ENCODE data around the gene GABRA5. TPM values are rescaled to one million over a fixed set of nuclear protein-coding genes. Genes with fewer than 3 reads are reported as not detected.

GABRA5 gene
- total RNA-seq, 1 experiment from 2014 or later: 4.9 TPM

DNA sequence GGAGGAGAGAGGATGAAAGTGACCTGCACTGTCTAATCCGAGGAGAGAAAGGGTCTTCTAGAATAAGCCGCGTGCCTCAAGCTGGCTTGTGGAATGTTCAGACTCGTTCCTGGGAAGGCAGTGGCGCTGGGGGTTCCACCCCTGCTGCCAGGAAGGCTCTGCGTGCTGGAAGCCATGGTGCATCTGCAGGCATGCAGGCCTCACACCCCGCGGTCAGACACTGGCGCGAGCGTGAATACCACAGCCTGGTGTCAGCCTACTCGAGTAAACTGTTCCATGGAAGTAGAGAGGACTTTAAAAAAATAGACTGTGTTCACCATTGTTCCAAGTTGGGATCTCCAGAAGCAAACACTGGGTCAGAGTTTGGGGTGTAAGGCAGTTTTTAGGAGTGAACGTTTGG lies 78.2 kb downstream of the GABRA5 start:
- Histone ChIP-seq H2AFZ (ENCODE audit: low read length) (no peak overlapping the region), H3K79me1 (ENCODE audit: insufficient read depth, low read depth, low read length, poor library complexity, severe bottlenecking) (no peaks in the 10 kb centered on the region), H3K4me2 (ENCODE audit: insufficient read depth, insufficient read length, low read length) (no peak overlapping the region), H3K4me1 (ENCODE audit: insufficient read depth, low read length) (no peaks in the 10 kb centered on the region), H3K9me3 (ENCODE audit: control insufficient read depth, low read depth, low read length) (no peaks in the 10 kb centered on the region), H4K91ac (ENCODE audit: insufficient read length, low read depth, low read length) (no peak overlapping the region), H2AK5ac (ENCODE audit: insufficient read length, low read length) (no peak overlapping the region), H3K18ac (ENCODE audit: insufficient read length, low read depth, low read length) (no peak overlapping the region), H4K20me1 (ENCODE audit: control insufficient read depth, insufficient read depth, insufficient read length) (no peaks in the 10 kb centered on the region), H3T11ph (ENCODE audit: low read length) (no peak overlapping the region), H2BK120ac (ENCODE audit: low read depth, low read length, poor library complexity, severe bottlenecking) (no peak overlapping the region), H3K9ac (ENCODE audit: extremely low read depth, insufficient read length, low read length) (no peak overlapping the region), H3K23ac (ENCODE audit: insufficient read length, low read depth, low read length) (no peak overlapping the region), H3K14ac (ENCODE audit: insufficient read depth, low read length) (no peak overlapping the region; the same call in 1 of the 2 replicates), H2BK15ac (ENCODE audit: low read depth, low read length) (no peak overlapping the region), H4K8ac (replicated peaks; ENCODE audit: insufficient read length, low read depth, low read length) (no peak overlapping the region), H3K27me3 (ENCODE audit: insufficient read depth, low read length) (no peaks in the 10 kb centered on the region), H3K79me2 (ENCODE audit: insufficient read depth, low read length) (no peaks in the 10 kb centered on the region), H3K4ac (ENCODE audit: low read depth, low read length) (no peak overlapping the region), H2BK5ac (ENCODE audit: insufficient read length, low read length) (no peak overlapping the region), H3K56ac (ENCODE audit: insufficient read length, low read depth, low read length) (no peak overlapping the region), H4K5ac (ENCODE audit: insufficient read length, low read depth, low read length) (no peak overlapping the region), H2BK20ac (ENCODE audit: low read depth, low read length, poor library complexity, severe bottlenecking) (no peak overlapping the region), H3K23me2 (ENCODE audit: insufficient read length, low read depth, low read length, poor library complexity, severe bottlenecking) (no peaks in the 10 kb centered on the region), H2BK12ac (ENCODE audit: insufficient read length, low read depth, low read length) (no peak overlapping the region), H3K27ac (ENCODE audit: insufficient read length, low read depth, low read length) (no peak overlapping the region)
- Mint-ChIP-seq H3K27me3 (ENCODE audit: low read depth) (no peaks in the 10 kb centered on the region; the same call in 1 of the 2 replicates), H3K27ac (peak overlapping the region in 1 of 3 experiments; percentile 30; a peak in 1 of 7 replicates), H3K36me3 (ENCODE audit: insufficient read depth in 1 of 3, low read depth in 3 of 3) (peaks cover 0 to 5% (median 0%) of the 10 kb centered on the region in 3 experiments; a peak in 2 of 7 replicates), H3K4me3 (no peak overlapping the region), H3K4me1 (peaks cover 11% of the 10 kb centered on the region in 2 experiments), H3K9me3 (no peaks in the 10 kb centered on the region)
- no peak for DNase-seq
- no CpG with 5 or more reads among the region's 13 CpGs for WGBS (ENCODE audit: extremely low coverage, insufficient read length, low lambda C conversion rate)
- TF ChIP-seq, protein P1, sequence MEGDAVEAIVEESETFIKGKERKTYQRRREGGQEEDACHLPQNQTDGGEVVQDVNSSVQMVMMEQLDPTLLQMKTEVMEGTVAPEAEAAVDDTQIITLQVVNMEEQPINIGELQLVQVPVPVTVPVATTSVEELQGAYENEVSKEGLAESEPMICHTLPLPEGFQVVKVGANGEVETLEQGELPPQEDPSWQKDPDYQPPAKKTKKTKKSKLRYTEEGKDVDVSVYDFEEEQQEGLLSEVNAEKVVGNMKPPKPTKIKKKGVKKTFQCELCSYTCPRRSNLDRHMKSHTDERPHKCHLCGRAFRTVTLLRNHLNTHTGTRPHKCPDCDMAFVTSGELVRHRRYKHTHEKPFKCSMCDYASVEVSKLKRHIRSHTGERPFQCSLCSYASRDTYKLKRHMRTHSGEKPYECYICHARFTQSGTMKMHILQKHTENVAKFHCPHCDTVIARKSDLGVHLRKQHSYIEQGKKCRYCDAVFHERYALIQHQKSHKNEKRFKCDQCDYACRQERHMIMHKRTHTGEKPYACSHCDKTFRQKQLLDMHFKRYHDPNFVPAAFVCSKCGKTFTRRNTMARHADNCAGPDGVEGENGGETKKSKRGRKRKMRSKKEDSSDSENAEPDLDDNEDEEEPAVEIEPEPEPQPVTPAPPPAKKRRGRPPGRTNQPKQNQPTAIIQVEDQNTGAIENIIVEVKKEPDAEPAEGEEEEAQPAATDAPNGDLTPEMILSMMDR (conservative IDR thresholded peaks at IDR 0.05): no peak
